Sigmoid colon (tissue), 7 donors: ENCODE measurements around the gene CDH13. TPM values are rescaled to one million over a fixed set of nuclear protein-coding genes. Genes with fewer than 3 reads are reported as not detected.

Experiments used
- DNase-seq: peaks from one replicate; pipeline ENCODE4 v3.0.0-alpha.2; 2019
- H3K27ac ChIP-seq, 4 donors: fragments of 200-600 bp; sonication (generic); one replicate each; pipeline ENCODE4 v1.5.1; 2016 to 2019; ENCODE audit warnings: mild to moderate bottlenecking in 1 of 4
- H3K27me3 ChIP-seq, 3 donors: fragments of 200-600 bp; sonication (generic); one replicate each; pipeline ENCODE4 v1.5.1; 2019; ENCODE audit warnings: mild to moderate bottlenecking in 1 of 3
- H3K36me3 ChIP-seq, 4 donors: fragments of 200-600 bp; sonication (generic); one replicate each; pipeline ENCODE4 v1.5.1; 2016 to 2019
- H3K4me1 ChIP-seq, 4 donors: fragments of 200-600 bp; sonication (generic); one replicate each; pipeline ENCODE4 v1.5.1; 2017 to 2019
- H3K4me3 ChIP-seq, 4 donors: fragments of 200-600 bp; sonication (generic); one replicate each; pipeline ENCODE4 v1.5.1; 2017 to 2019; ENCODE audit warnings: mild to moderate bottlenecking in 2 of 4, moderate library complexity in 1 of 4
- H3K9me3 ChIP-seq, 4 donors: fragments of 200-600 bp in 3 of 4; sonication (generic) in 3 of 4; one replicate each; pipeline versions ENCODE4 v1.5.1 to v1.6.1; 2013 to 2019
- CTCF ChIP-seq, 4 experiments: fragments of 450-650 bp in 3 of 4; fragments of 200-600 bp in 1 of 4; IDR thresholded peaks; one replicate each; pipeline ENCODE4 v1.5.1; 2016 to 2019; ENCODE audit warnings: antibody characterized with exemption in 4 of 4, mild to moderate bottlenecking in 3 of 4, moderate library complexity in 2 of 4
- EP300 ChIP-seq, 4 donors: sonication (generic); formaldehyde crosslinking; IDR thresholded peaks; one replicate each; pipeline ENCODE4 v1.6.1; 2017; ENCODE audit warnings: antibody characterized with exemption in 4 of 4
- POLR2A ChIP-seq, 2 donors: fragments of 450-650 bp; IDR thresholded peaks; one replicate each; pipeline ENCODE4 v1.6.1; 2016; ENCODE audit warnings: antibody characterized with exemption in 2 of 2, mild to moderate bottlenecking in 2 of 2, moderate library complexity in 2 of 2
- POLR2AphosphoS5 ChIP-seq, 4 donors: sonication (generic); formaldehyde crosslinking; IDR thresholded peaks; one replicate each; pipeline ENCODE4 v1.6.1; 2017; ENCODE audit warnings: antibody characterized with exemption in 4 of 4
- WGBS, 2 donors: extraction: QIAGEN DNeasy Blood & Tissue Kit; methylation state at CpG; one replicate each; pipeline ENCODE4 v1.1.7; 2013; 5-methylcytosine and 5-hydroxymethylcytosine counted together
- intact Hi-C: fragments of 100-400 bp; cut with DNase I; formaldehyde crosslinking; loops from one replicate; pipeline ENCODE4 v1.15.1; 2023
- polyA plus RNA-seq, 3 donors: library from polyadenylated mRNA; stranded (reverse); fragments of 200-250 nt; gene quantifications; one replicate each; pipeline ENCODE4 v1.2.3, GENCODE V29; 2013
- total RNA-seq, 4 donors: library from RNA; depleted of rRNA; stranded (reverse); fragments of >200 nt; gene quantifications; one replicate each; pipeline ENCODE4 v1.1.0, GENCODE V29; 2016
- donor health status: healthy with polysubstance abuse.
- donor health status: Bipolar disorder and iron deficiency.
- donor health status: healthy.

The CDH13 gene
- total and polyA plus RNA-seq, 7 donors: 0.60 to 17.6 (median 11.8) TPM

GRCh38 chr16:83054283-83054682 is 427.5 kb downstream of the CDH13 start:
- Histone ChIP-seq H3K27ac (no peak overlapping the region), H3K27me3 (no peaks in the 10 kb centered on the region), H3K36me3 (no peaks in the 10 kb centered on the region), H3K4me1 (no peaks in the 10 kb centered on the region), H3K4me3 (no peak overlapping the region), H3K9me3 (no peaks in the 10 kb centered on the region)
- TF ChIP-seq POLR2AphosphoS5 (IDR thresholded peaks at IDR 0.05) (no peak), CTCF (IDR thresholded peaks at IDR 0.05) (no peak), EP300 (IDR thresholded peaks at IDR 0.05) (no peak), POLR2A (IDR thresholded peaks at IDR 0.05) (no peak)
- DNase-seq: no peak
- intact Hi-C loops: no loop called here
- 83 to 86% methylated on average over 2 of the region's 2 CpGs for WGBS, 2 donors

- no peaks in the 10 kb centered on the region for H3K9me3 ChIP-seq
- no peaks in the 10 kb centered on the region for H3K27me3 ChIP-seq
- WGBS, 2 donors: 77 to 81% methylated on average over 3 of the region's 3 CpGs
- no peak overlapping the region for H3K4me3 ChIP-seq
- TF ChIP-seq POLR2AphosphoS5 (IDR thresholded peaks at IDR 0.05): no peak
- no peak for TF ChIP-seq EP300 (IDR thresholded peaks at IDR 0.05)
- no peak for TF ChIP-seq POLR2A (IDR thresholded peaks at IDR 0.05)
- TF ChIP-seq CTCF (IDR thresholded peaks at IDR 0.05): no peak
- no peaks in the 10 kb centered on the region for H3K4me1 ChIP-seq
- intact Hi-C loops: no loop called here
- DNase-seq: no peak
- H3K27ac ChIP-seq: no peak overlapping the region
- no peaks in the 10 kb centered on the region for H3K36me3 ChIP-seq
Observed at GRCh38 chr16:83058376-83058775, 431.6 kb downstream of the CDH13 start.

- no peak for DNase-seq
- H3K27me3 ChIP-seq: no peaks in the 10 kb centered on the region
- H3K9me3 ChIP-seq: no peaks in the 10 kb centered on the region
- WGBS, 2 donors: 80 to 86% methylated on average over 5 of the region's 5 CpGs
- intact Hi-C loops: no loop called here
- TF ChIP-seq CTCF (IDR thresholded peaks at IDR 0.05) (no peak), POLR2AphosphoS5 (IDR thresholded peaks at IDR 0.05) (no peak), POLR2A (IDR thresholded peaks at IDR 0.05) (no peak), EP300 (IDR thresholded peaks at IDR 0.05) (no peak)
- H3K36me3 ChIP-seq: no peaks in the 10 kb centered on the region
- no peak overlapping the region for H3K27ac ChIP-seq
- H3K4me3 ChIP-seq: no peak overlapping the region
- no peaks in the 10 kb centered on the region for H3K4me1 ChIP-seq
Observed at GRCh38 chr16:83059237-83059636, 432.5 kb downstream of the CDH13 start.

GRCh38 chr16:83066011-83066410 is 439.2 kb downstream of the CDH13 start:
- Histone ChIP-seq H3K4me1 (no peaks in the 10 kb centered on the region), H3K27me3 (no peaks in the 10 kb centered on the region), H3K9me3 (peaks cover 0 to 6% (median 0%) of the 10 kb centered on the region in 4 donors), H3K4me3 (no peak overlapping the region), H3K27ac (no peak overlapping the region), H3K36me3 (no peaks in the 10 kb centered on the region)
- 66 to 89% methylated on average over 3 of the region's 3 CpGs for WGBS, 2 donors
- intact Hi-C loops: no loop called here
- TF ChIP-seq POLR2AphosphoS5 (IDR thresholded peaks at IDR 0.05) (no peak), POLR2A (IDR thresholded peaks at IDR 0.05) (no peak), CTCF (IDR thresholded peaks at IDR 0.05) (no peak), EP300 (IDR thresholded peaks at IDR 0.05) (no peak)
- DNase-seq: no peak

- TF ChIP-seq POLR2AphosphoS5 (IDR thresholded peaks at IDR 0.05) (no peak), CTCF (IDR thresholded peaks at IDR 0.05) (no peak), POLR2A (IDR thresholded peaks at IDR 0.05) (no peak), EP300 (IDR thresholded peaks at IDR 0.05) (no peak)
- intact Hi-C loops: no loop called here
- Histone ChIP-seq H3K4me3 (no peak overlapping the region), H3K9me3 (peaks cover 0 to 6% (median 0%) of the 10 kb centered on the region in 4 donors), H3K27ac (no peak overlapping the region), H3K36me3 (no peaks in the 10 kb centered on the region), H3K27me3 (no peaks in the 10 kb centered on the region), H3K4me1 (no peaks in the 10 kb centered on the region)
- no peak for DNase-seq
- 35 to 80% methylated on average over 2 of the region's 2 CpGs for WGBS, 2 donors
Observed at GRCh38 chr16:83066881-83067280, 440.1 kb downstream of the CDH13 start.
